HG02759 (cell line): ENCODE measurements around the gene NDOR1.
"Not testable (repeated sequence)": the region's sequence is repeated elsewhere in the genome, so short reads cannot be mapped to it uniquely, and the experiment has no call there.

ENCODE experiments used
- ATAC-seq: cut with Tn5 transposase; IDR thresholded peaks from one replicate; pipeline ENCODE4 v1.9.1; 2021; ENCODE audit warnings: mild to moderate bottlenecking, moderate library complexity; ENCODE audit not compliant: unreplicated experiment

The NDOR1 gene

DNA sequence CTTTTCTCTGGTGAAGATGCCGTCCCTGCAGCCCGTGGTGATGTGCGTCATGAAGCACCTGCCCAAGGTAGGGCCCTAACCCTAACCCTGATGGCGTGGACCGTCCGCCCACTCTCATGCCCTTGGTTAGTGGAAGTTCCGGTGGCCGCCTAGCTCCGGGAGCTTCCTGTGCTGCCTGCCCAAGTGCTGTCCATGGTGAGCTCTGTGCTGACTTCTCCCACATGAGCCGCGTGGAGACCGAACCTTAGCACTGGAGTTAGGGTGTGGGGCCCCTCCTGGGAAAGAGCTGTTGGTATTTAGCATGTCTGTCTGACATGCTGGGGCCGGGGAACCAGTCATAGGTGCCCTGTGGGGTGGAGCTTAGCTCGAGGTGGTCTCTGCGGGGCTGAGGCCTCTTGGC is 50.9 kb downstream of the NDOR1 start:
- ATAC-seq: no peak

DNA sequence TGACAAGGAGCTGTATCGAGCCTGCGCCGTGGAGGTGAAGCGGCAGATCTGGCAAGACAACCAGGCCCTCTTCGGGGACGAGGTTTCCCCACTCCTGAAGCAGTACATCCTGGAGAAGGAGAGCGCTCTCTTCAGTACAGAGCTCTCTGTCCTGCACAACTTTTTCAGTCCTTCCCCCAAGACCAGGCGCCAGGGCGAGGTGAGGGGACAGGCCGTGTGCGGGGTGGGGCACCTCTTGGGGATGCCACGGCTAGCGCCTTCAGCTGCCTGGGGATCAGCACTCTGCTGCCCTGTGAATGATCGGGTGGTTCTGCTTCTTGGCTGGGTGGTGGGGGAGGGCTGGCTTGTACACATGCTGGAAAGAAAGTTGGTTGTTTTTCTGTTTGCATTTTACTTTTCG is 51.4 kb downstream of the NDOR1 start:
- ATAC-seq: no peak

DNA sequence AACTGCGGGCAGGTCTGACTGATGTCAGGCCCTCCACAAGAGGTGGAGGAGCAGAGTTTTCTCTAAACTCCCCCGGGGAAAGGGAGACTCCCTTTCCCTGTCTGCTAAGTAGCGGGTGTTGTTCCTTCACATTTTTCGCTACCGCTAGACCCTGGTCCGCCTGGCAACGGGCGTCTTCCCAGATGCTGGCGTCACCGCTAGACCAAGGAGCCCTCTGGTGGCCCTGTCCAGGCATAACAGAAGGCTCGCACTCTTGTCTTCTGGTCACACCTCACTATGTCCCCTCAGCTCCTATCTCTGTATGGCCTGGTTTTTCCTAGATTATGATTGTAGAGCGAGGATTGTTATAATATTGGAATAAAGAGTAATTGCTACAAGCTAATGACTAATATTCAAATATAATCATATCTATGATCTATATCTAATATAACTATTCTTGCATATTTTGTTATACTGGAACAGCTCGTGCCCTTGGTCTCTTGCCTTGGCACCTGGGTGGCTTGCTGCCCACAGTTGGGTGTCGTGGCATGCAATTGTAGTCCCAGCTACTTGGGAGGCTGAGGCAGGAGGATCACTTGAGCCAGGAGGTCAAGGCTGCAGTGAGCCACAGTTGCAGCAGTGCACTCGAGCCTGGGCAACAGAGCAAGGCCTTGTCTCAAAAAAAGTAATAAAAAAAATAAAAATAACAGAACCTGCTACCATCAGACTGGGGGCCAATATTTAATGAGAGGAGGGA is 56.8 kb downstream of the NDOR1 start:
- ATAC-seq: not testable (repeated sequence)

DNA sequence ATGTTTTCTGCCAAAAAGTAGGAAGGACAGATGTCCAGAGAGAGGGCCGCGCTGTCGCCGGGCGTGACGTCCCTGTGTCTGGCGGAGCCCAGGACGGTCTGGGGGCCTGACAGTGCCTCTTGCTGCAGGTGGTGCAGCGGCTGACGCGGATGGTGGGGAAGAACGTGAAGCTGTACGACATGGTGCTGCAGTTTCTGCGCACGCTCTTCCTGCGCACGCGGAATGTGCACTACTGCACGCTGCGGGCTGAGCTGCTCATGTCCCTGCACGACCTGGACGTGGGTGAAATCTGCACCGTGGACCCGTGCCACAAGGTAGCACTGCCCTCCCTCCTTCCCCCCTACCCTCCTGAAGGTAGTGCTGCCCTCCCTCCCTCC is 57.4 kb downstream of the NDOR1 start:
- ATAC-seq: no peak

DNA sequence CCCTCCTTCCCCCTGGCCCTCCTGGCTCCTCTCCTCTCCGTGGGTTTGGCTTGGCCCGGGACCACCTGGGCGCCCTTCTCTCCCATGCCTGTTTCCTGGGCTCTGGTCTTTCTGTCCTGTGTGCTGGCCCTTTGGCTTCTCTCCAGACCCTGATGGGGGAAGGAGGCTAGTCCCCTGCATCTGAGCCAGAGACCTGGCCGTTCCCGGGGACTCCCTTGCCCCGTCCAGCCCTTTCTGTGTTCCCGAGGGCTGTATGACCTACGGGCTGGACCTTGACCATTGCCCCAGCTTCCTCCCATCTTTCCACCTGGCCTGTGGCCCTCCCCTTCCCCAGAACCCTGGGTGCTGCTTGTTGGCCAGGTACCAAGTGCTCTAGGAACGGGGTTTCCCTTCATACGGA is 58.0 kb downstream of the NDOR1 start:
- ATAC-seq: no peak

DNA sequence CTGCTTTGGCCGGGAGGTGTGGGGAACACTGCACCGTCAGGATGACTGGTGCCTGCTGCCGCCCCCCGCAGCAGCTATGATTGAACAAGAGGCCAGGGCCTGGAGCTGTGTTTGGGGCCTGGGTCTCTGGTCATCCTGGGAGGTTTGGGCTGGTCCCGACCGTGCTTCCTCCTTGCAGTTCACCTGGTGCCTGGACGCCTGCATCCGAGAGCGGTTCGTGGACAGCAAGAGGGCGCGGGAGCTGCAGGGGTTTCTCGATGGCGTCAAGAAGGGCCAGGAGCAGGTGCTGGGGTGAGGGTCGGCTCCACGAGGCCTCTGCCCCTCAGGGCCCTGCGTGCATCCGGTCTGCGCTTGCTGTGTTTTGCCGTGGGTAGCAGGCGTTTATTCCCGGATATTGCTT is 58.6 kb downstream of the NDOR1 start:
- no peak for ATAC-seq

DNA sequence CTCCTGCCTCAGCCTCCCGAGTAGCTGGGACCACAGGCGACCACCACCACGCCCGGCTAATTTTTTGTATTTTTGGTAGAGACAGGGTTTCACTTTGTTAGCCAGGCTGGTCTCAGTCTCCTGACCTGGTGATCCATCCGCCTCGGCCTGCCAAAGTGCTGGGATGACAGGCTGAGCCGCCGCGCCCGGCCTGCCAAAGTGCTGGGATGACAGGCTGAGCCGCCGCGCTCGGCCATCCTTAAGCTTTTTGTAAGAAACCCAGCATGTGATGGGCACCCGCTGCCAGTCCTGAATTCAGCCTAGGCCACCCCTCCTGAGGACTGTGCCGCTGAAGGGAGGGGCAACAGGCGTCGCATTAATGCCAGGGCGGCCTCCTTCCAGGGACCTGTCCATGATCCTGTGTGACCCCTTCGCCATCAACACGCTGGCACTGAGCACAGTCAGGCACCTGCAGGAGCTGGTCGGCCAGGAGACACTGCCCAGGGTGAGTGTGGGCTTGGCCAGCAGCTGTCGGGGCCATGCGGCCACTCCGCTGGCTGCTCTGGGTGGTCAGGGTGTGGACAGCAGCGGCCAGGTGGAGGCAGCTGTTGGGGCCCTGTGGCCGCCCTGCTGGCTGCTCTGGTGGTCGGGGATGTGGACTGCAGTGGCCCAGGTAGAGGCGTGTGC is 60.1 kb downstream of the NDOR1 start:
- ATAC-seq: no peak

DNA sequence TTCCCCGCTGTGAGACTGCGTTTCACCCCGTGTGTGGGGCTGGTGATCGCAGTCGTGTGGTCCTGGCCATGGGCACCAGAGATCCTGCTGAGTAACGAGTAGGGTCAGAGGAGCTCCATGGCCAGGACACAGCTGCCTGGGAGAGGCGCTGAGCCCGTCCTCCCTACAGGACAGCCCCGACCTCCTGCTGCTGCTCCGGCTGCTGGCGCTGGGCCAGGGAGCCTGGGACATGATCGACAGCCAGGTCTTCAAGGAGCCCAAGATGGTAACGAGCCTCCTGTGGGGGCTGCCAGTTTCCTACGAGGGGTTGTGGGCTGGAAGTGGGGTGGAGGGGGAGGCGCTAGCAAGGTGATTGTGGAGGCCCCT is 60.6 kb downstream of the NDOR1 start:
- no peak for ATAC-seq
